B cell (primary cell): ENCODE results near the gene GSX2. TPM values are rescaled to one million over a fixed set of nuclear protein-coding genes. Genes with fewer than 3 reads are reported as not detected.
A peak's percentile ranks its signal among the peaks of the same experiment; 100 is the strongest.

ENCODE experiments used
- ATAC-seq: fragments of 200-7000 bp; cut with Tn5 transposase; one replicate; pipeline ENCODE4 v1.10.0; 2021; ENCODE audit warnings: low read depth, mild to moderate bottlenecking, moderate number of reproducible peaks, moderate library complexity
- CTCF ChIA-PET: fragments of 350-600 bp; sonication (Branson Sonifier 250); formaldehyde crosslinking; loops from one replicate; lab custom pipeline; 2021; ENCODE audit warnings: antibody characterized with exemption, inconsistent platforms; lab: Charles Lee
- POLR2A ChIA-PET: fragments of 350-600 bp; sonication (Branson Sonifier 250); formaldehyde crosslinking; loops from one replicate; lab custom pipeline; 2021; ENCODE audit warnings: antibody characterized with exemption; lab: Charles Lee
- DNase-seq: peaks from one replicate; pipeline ENCODE4 v3.0.0; 2013
- H2AFZ ChIP-seq: 2 replicates; pipeline ENCODE4 v1.6.1; 2012; ENCODE audit warnings: mild to moderate bottlenecking, low read depth, low read length; ENCODE audit not compliant: insufficient read depth, poor library complexity, severe bottlenecking
- H3K27ac ChIP-seq, 2 donors: 1 replicate in 1 of 2; 2 replicates in 1 of 2; pipeline ENCODE4 v1.5.1; 2012 to 2013; ENCODE audit warnings: low read length in 2 of 2, mild to moderate bottlenecking in 2 of 2, moderate library complexity in 1 of 2
- H3K27me3 ChIP-seq, 4 experiments: fragments of 200-600 bp in 1 of 4; sonication (generic) in 1 of 4; replicated peaks in 1 of 4; 1 replicate in 2 of 4; 2 replicates in 2 of 4; pipeline versions ENCODE4 v1.6.1 to v1.7.0; 2013 to 2016; ENCODE audit warnings: low read length in 3 of 4, mild to moderate bottlenecking in 2 of 4, mixed read lengths in 1 of 4, moderate library complexity in 1 of 4; ENCODE audit not compliant: insufficient read depth in 4 of 4, control insufficient read depth in 3 of 4; ENCODE audit errors: control extremely low read depth in 1 of 4
- H3K36me3 ChIP-seq, 2 experiments: replicated peaks in 1 of 2; 1 replicate in 1 of 2; 2 replicates in 1 of 2; pipeline versions ENCODE4 v1.6.1 to v1.7.1; 2013; ENCODE audit warnings: low read length in 1 of 2; ENCODE audit not compliant: insufficient read depth in 2 of 2, control insufficient read depth in 1 of 2; ENCODE audit errors: control extremely low read depth in 1 of 2, extremely low read depth in 1 of 2
- H3K4me1 ChIP-seq, 2 donors: fragments of 200-600 bp in 1 of 2; sonication (generic) in 1 of 2; 1 replicate in 1 of 2; 2 replicates in 1 of 2; pipeline versions ENCODE4 v1.5.1 to v1.6.1; 2013 to 2017; ENCODE audit warnings: low read length in 2 of 2; ENCODE audit not compliant: control insufficient read depth in 2 of 2, insufficient read depth in 2 of 2
- H3K4me2 ChIP-seq: replicated peaks from 2 replicates; pipeline ENCODE3; 2012; ENCODE audit warnings: mild to moderate bottlenecking, low read depth, low read length; ENCODE audit not compliant: poor library complexity, severe bottlenecking
- H3K4me3 ChIP-seq, 5 experiments: fragments of 200-600 bp in 1 of 5; sonication (generic) in 1 of 5; 1 replicate in 3 of 5; 2 replicates in 2 of 5; pipeline versions ENCODE4 v1.5.1 to v1.7.0; 2011 to 2016; ENCODE audit warnings: low read length in 4 of 5, mild to moderate bottlenecking in 4 of 5, low read depth in 2 of 5, control low read depth in 1 of 5, moderate library complexity in 1 of 5; ENCODE audit not compliant: insufficient read depth in 1 of 5; ENCODE audit errors: control extremely low read depth in 1 of 5, extremely low read depth in 1 of 5
- H3K79me2 ChIP-seq: fragments of 200-600 bp; sonication (generic); one replicate; pipeline ENCODE4 v1.6.0; 2016; ENCODE audit warnings: low read length; ENCODE audit not compliant: control insufficient read depth, insufficient read depth
- H3K9ac ChIP-seq: fragments of 200-600 bp; sonication (generic); 2 replicates; pipeline ENCODE4 v1.6.1; 2017; ENCODE audit warnings: mild to moderate bottlenecking, low read length, moderate library complexity
- H3K9me3 ChIP-seq, 3 donors: one replicate each; pipeline versions ENCODE4 v1.6.1 to v1.7.1; 2013; ENCODE audit warnings: low read length in 2 of 3; ENCODE audit not compliant: control insufficient read depth in 2 of 3, insufficient read depth in 1 of 3; ENCODE audit errors: control extremely low read depth in 1 of 3
- H4K20me1 ChIP-seq: 2 replicates; pipeline ENCODE4 v1.6.0; 2012; ENCODE audit warnings: mild to moderate bottlenecking, low read length; ENCODE audit not compliant: insufficient read depth, control insufficient read depth, poor library complexity, severe bottlenecking
- H3K27ac Mint-ChIP-seq: one replicate; pipeline ENCODE4 v1.8.0; 2021; ENCODE audit warnings: mixed read lengths
- H3K27me3 Mint-ChIP-seq: one replicate; pipeline ENCODE4 v1.8.0; 2021; ENCODE audit warnings: mixed read lengths
- H3K4me1 Mint-ChIP-seq: one replicate; pipeline ENCODE4 v1.8.0; 2021; ENCODE audit warnings: mixed read lengths
- H3K4me3 Mint-ChIP-seq: one replicate; pipeline ENCODE4 v1.8.0; 2021; ENCODE audit warnings: mixed read lengths
- H3K9me3 Mint-ChIP-seq: one replicate; pipeline ENCODE4 v1.8.0; 2022; ENCODE audit warnings: mixed read lengths; ENCODE audit not compliant: insufficient read depth
- EZH2 ChIP-seq: IDR thresholded peaks from 2 replicates; pipeline ENCODE4 v1.6.1; 2012; ENCODE audit warnings: borderline replicate concordance, low read depth, mild to moderate bottlenecking, moderate library complexity, low read length; ENCODE audit not compliant: insufficient read depth, poor library complexity, severe bottlenecking
- WGBS: methylation state at CpG from one replicate; pipeline ENCODE4 v1.1.5; 2013; ENCODE audit warnings: missing lambda C conversion rate; ENCODE audit not compliant: insufficient coverage; 5-methylcytosine and 5-hydroxymethylcytosine counted together
- intact Hi-C: fragments of 100-400 bp; cut with micrococcal nuclease; formaldehyde crosslinking; loops from one replicate; pipeline ENCODE4 v1.10.0; 2022
- polyA plus RNA-seq: library from polyadenylated mRNA; depleted of rRNA; stranded (reverse); fragments of >200 nt; gene quantifications from 2 replicates; pipeline ENCODE4 v1.2.3, GENCODE V29; 2012
- total RNA-seq, 2 donors: library from RNA; stranded (reverse); fragments of 120-200 nt in 1 of 2; gene quantifications; 1 replicate in 1 of 2; 2 replicates in 1 of 2; pipeline versions ENCODE4 v1.2.3 to v1.2.4, GENCODE V29; 2013 to 2022
- TF ChIP-seq, protein P1 (sequence below): fragments of 200-600 bp; IDR thresholded peaks from one replicate; pipeline ENCODE4 v1.8.0; 2022; ENCODE audit warnings: antibody characterized with exemption, mild to moderate bottlenecking

The GSX2 gene
- total and polyA plus RNA-seq, 2 donors (not counting 1 experiment from before 2014, with no cell fraction given): 0.34 to 0.47 TPM

- Histone ChIP-seq H3K9ac (peak overlapping the region; percentile 37), H3K9me3 (peaks cover 0 to 30% (median 2%) of the 10 kb centered on the region in 3 donors), H4K20me1 (no peaks in the 10 kb centered on the region), H3K4me2 (peak overlapping the region; percentile 59), H2AFZ (peak overlapping the region; percentile 0), H3K4me3 (peak overlapping the region in 2 of 5 experiments; percentile 1 to 46), H3K36me3 (no peaks in the 10 kb centered on the region), H3K79me2 (no peaks in the 10 kb centered on the region), H3K27me3 (peaks cover 1 to 82% (median 66%) of the 10 kb centered on the region in 4 experiments), H3K4me1 (peaks cover 32 to 45% of the 10 kb centered on the region in 2 donors), H3K27ac (no peak overlapping the region)
- Mint-ChIP-seq H3K4me1 (peaks cover 44% of the 10 kb centered on the region), H3K27me3 (peaks cover 76% of the 10 kb centered on the region), H3K27ac (no peak overlapping the region), H3K9me3 (no peaks in the 10 kb centered on the region), H3K4me3 (peak overlapping the region; percentile 68)
- no peak for TF ChIP-seq EZH2
- TF ChIP-seq, protein P1, sequence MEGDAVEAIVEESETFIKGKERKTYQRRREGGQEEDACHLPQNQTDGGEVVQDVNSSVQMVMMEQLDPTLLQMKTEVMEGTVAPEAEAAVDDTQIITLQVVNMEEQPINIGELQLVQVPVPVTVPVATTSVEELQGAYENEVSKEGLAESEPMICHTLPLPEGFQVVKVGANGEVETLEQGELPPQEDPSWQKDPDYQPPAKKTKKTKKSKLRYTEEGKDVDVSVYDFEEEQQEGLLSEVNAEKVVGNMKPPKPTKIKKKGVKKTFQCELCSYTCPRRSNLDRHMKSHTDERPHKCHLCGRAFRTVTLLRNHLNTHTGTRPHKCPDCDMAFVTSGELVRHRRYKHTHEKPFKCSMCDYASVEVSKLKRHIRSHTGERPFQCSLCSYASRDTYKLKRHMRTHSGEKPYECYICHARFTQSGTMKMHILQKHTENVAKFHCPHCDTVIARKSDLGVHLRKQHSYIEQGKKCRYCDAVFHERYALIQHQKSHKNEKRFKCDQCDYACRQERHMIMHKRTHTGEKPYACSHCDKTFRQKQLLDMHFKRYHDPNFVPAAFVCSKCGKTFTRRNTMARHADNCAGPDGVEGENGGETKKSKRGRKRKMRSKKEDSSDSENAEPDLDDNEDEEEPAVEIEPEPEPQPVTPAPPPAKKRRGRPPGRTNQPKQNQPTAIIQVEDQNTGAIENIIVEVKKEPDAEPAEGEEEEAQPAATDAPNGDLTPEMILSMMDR: no peak
- DNase-seq (peak; percentile 23), ATAC-seq (no peak)
- intact Hi-C loops: no loop called here
- WGBS: 8% methylated on average over 12 of the region's 22 CpGs
- ChIA-PET POLR2A (interaction anchor here (0.7 kb wide), 1 partner anchor 408 kb away, joined by 4 read pairs; no protein-coding TSS in a partner anchor), CTCF (interaction anchor here (1.0 to 1.1 kb wide), 3 partner anchors 110 to 178 kb away, joined by 3 read pairs; no protein-coding TSS in a partner anchor)
These were observed 8.2 kb downstream of the GSX2 start for GRCh38 chr4:54107951-54108748.
